ENCODE data around the gene COX8A. TPM values are rescaled to one million over a fixed set of nuclear protein-coding genes. Genes with fewer than 3 reads are reported as not detected.

COX8A gene
- total RNA-seq, 1 experiment from 2014 or later: 448 TPM

- peaks cover 1% of the 10 kb centered on the region; the same call in 1 of the 2 replicates for H3K36me3 ChIP-seq (ENCODE audit: control insufficient read depth, insufficient read depth, low read length)
- H3K4me3 ChIP-seq (ENCODE audit: low read depth, low read length): no peak overlapping the region
- no peak for TF ChIP-seq CTCF (IDR thresholded peaks at IDR 0.05; ENCODE audit: insufficient read depth in 1 of 2, low read depth in 1 of 2, low read length in 1 of 2, severe bottlenecking in 1 of 2, unreplicated experiment in 1 of 2)
- Mint-ChIP-seq H3K36me3 (ENCODE audit: insufficient read depth, unreplicated experiment) (peaks cover 37% of the 10 kb centered on the region), H3K4me1 (ENCODE audit: low read depth, unreplicated experiment) (peaks cover 6% of the 10 kb centered on the region), H3K9me3 (ENCODE audit: unreplicated experiment) (no peaks in the 10 kb centered on the region), H3K4me3 (ENCODE audit: unreplicated experiment) (no peak overlapping the region), H3K27ac (ENCODE audit: unreplicated experiment) (no peak overlapping the region), H3K27me3 (ENCODE audit: insufficient read depth, unreplicated experiment) (no peaks in the 10 kb centered on the region)
- BruUV-seq (replicated peaks): no TSS peak
- no peaks in the 10 kb centered on the region for H3K27me3 ChIP-seq (replicated peaks; ENCODE audit: control insufficient read depth, insufficient read depth, low read length)
- no peak for DNase-seq
- intact Hi-C loops (cut with micrococcal nuclease; ENCODE audit: unreplicated experiment): no loop called here
- H3K9me3 ChIP-seq: no peaks in the 10 kb centered on the region
- H3K4me1 ChIP-seq: peaks cover 4% of the 10 kb centered on the region; the same call in 1 of the 2 replicates
- ChIA-PET POLR2A (no interaction called here), CTCF (interaction anchor here (1.1 kb wide), 1 partner anchor 104 kb away, joined by 3 read pairs; the partner anchor contains the start of gene MARK2)
These were observed 31.6 kb upstream of the COX8A start for GRCh38 chr11:63942803-63943202.

GRCh38 chr11:63944987-63945386, 29.4 kb upstream of the COX8A start:
- Mint-ChIP-seq H3K4me1 (ENCODE audit: low read depth, unreplicated experiment) (no peaks in the 10 kb centered on the region), H3K27ac (ENCODE audit: unreplicated experiment) (no peak overlapping the region), H3K4me3 (ENCODE audit: unreplicated experiment) (no peak overlapping the region), H3K36me3 (ENCODE audit: insufficient read depth, unreplicated experiment) (peaks cover 34% of the 10 kb centered on the region), H3K9me3 (ENCODE audit: unreplicated experiment) (no peaks in the 10 kb centered on the region), H3K27me3 (ENCODE audit: insufficient read depth, unreplicated experiment) (no peaks in the 10 kb centered on the region)
- TF ChIP-seq CTCF (IDR thresholded peaks at IDR 0.05; ENCODE audit: insufficient read depth in 1 of 2, low read depth in 1 of 2, low read length in 1 of 2, severe bottlenecking in 1 of 2, unreplicated experiment in 1 of 2): no peak
- ChIA-PET CTCF (interaction anchor here (0.9 to 1.9 kb wide), 8 partner anchors 12 to 116 kb away, joined by 3 to 67 read pairs (median 6); partner anchors contain the start of genes COX8A and MARK2), POLR2A (no interaction called here)
- no peak for DNase-seq
- H3K4me3 ChIP-seq (ENCODE audit: low read depth, low read length): no peak overlapping the region
- intact Hi-C loops (cut with micrococcal nuclease; ENCODE audit: unreplicated experiment): loop anchor here (1.0 to 5.0 kb wide), 3 partner anchors 38 to 176 kb away; partner anchors contain the start of gene ZFTA
- no peaks in the 10 kb centered on the region for H3K9me3 ChIP-seq
- no peaks in the 10 kb centered on the region for H3K27me3 ChIP-seq (replicated peaks; ENCODE audit: control insufficient read depth, insufficient read depth, low read length)
- peaks cover 1% of the 10 kb centered on the region; the same call in 1 of the 2 replicates for H3K36me3 ChIP-seq (ENCODE audit: control insufficient read depth, insufficient read depth, low read length)
- no TSS peak for BruUV-seq (replicated peaks)
- peaks cover 4% of the 10 kb centered on the region; the same call in 1 of the 2 replicates for H3K4me1 ChIP-seq

GRCh38 chr11:63945477-63946163, 28.8 kb upstream of the COX8A start:
- POLR2A ChIA-PET: interaction anchor here (0.6 to 1.1 kb wide), 2 partner anchors 11 to 57 kb away, joined by 4 to 6 read pairs; no protein-coding TSS in a partner anchor
- peak; percentile 66 to 78 for DNase-seq
- Mint-ChIP-seq H3K27ac (ENCODE audit: unreplicated experiment) (no peak overlapping the region), H3K4me3 (ENCODE audit: unreplicated experiment) (no peak overlapping the region), H3K36me3 (ENCODE audit: insufficient read depth, unreplicated experiment) (peaks cover 37% of the 10 kb centered on the region), H3K9me3 (ENCODE audit: unreplicated experiment) (no peaks in the 10 kb centered on the region), H3K4me1 (ENCODE audit: low read depth, unreplicated experiment) (peaks cover 2% of the 10 kb centered on the region), H3K27me3 (ENCODE audit: insufficient read depth, unreplicated experiment) (no peaks in the 10 kb centered on the region)
- Histone ChIP-seq H3K36me3 (ENCODE audit: control insufficient read depth, insufficient read depth, low read length) (peaks cover 1% of the 10 kb centered on the region; the same call in 1 of the 2 replicates), H3K27me3 (replicated peaks; ENCODE audit: control insufficient read depth, insufficient read depth, low read length) (no peaks in the 10 kb centered on the region), H3K4me3 (ENCODE audit: low read depth, low read length) (no peak overlapping the region), H3K4me1 (peaks cover 4% of the 10 kb centered on the region; the same call in 1 of the 2 replicates), H3K9me3 (no peaks in the 10 kb centered on the region)
- CTCF ChIA-PET: interaction anchor here (0.6 to 1.9 kb wide), 25 partner anchors 11 to 326 kb away, joined by 3 to 67 read pairs (median 5); partner anchors contain the start of genes COX8A, MARK2 and RCOR2
- intact Hi-C loops (cut with micrococcal nuclease; ENCODE audit: unreplicated experiment): loop anchor here (1.0 to 5.0 kb wide), 3 partner anchors 38 to 177 kb away; partner anchors contain the start of gene ZFTA
- peak; percentile 67 to 70 for TF ChIP-seq CTCF (IDR thresholded peaks at IDR 0.05; ENCODE audit: insufficient read depth in 1 of 2, low read depth in 1 of 2, low read length in 1 of 2, severe bottlenecking in 1 of 2, unreplicated experiment in 1 of 2)
- no TSS peak for BruUV-seq (replicated peaks)
